Measurements from ENCODE around the gene ZNF318. TPM values are rescaled to one million over a fixed set of nuclear protein-coding genes. Genes with fewer than 3 reads are reported as not detected.

The ZNF318 gene
- polyA plus RNA-seq, 1 donor from 2014 or later = 11.7 TPM

DNA sequence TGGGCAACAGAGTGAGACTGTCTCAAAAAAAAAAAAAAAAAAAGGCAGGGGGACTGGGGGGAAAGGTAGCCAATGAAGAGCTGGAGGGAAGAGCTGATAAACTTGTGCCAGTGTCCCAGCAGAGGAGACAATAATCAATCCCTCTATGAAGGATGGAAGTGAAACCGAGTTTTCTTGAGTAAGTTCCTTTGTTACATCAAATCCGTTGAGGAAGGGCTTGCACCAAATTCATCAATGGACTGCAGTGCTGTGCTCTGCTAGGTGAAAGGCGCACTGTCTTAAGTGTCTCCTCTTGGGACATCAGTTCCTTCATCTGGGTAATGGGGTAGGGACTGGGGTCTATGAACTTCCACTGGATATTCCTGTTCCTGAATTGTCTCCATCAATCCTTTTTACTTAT is 57.8 kb downstream of the ZNF318 start:
- H3K9me2 ChIP-seq (ENCODE audit: insufficient read depth, low read length) = no peaks in the 10 kb centered on the region
- H3K4me2 ChIP-seq (ENCODE audit: low read length) = no peak overlapping the region
- peaks cover 12% of the 10 kb centered on the region for H3K27me3 ChIP-seq (ENCODE audit: insufficient read depth, low read depth, low read length)
- H3K27ac ChIP-seq (ENCODE audit: low read length) = no peak overlapping the region
- no peak overlapping the region for H3K4me3 ChIP-seq (ENCODE audit: low read length)
- no peaks in the 10 kb centered on the region for H4K20me1 ChIP-seq (ENCODE audit: insufficient read depth)
- H3K9me3 ChIP-seq (ENCODE audit: low read length) = no peaks in the 10 kb centered on the region
- no peak overlapping the region for H2AFZ ChIP-seq (ENCODE audit: low read depth, low read length)
- no peak for TF ChIP-seq EZH2 (IDR thresholded peaks at IDR 0.05; ENCODE audit: borderline replicate concordance, insufficient read depth, low read length, poor library complexity, severe bottlenecking)
- H3K9ac ChIP-seq (ENCODE audit: low read length) = no peak overlapping the region
- H3F3A ChIP-seq (ENCODE audit: insufficient read depth, low read length, poor library complexity, severe bottlenecking) = no peaks in the 10 kb centered on the region
- no peaks in the 10 kb centered on the region for H3K36me3 ChIP-seq (ENCODE audit: insufficient read depth, low read length)
- H3K79me2 ChIP-seq (replicated peaks; ENCODE audit: insufficient read depth, low read length) = no peaks in the 10 kb centered on the region

DNA sequence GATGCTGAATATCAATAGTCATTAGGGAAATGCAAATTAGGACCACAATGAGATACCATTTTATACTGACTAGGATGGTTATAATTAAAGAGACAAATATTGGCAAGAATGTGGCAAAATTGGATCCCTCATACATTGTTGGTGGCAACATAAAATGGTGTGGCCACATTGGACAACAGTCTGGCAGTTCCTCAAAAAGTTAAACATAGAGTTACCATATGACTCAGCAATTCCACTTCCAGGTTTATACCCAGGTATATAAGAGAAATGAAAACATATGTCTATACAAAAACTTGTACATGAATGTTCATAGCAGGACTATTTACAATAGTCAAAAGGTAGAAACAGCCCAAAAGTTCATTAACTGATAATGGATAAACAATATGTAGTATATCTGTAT is 58.8 kb downstream of the ZNF318 start:
- Histone ChIP-seq H3K4me2 (ENCODE audit: low read length) (no peak overlapping the region), H3F3A (ENCODE audit: insufficient read depth, low read length, poor library complexity, severe bottlenecking) (no peaks in the 10 kb centered on the region), H3K9me2 (ENCODE audit: insufficient read depth, low read length) (no peaks in the 10 kb centered on the region), H3K36me3 (ENCODE audit: insufficient read depth, low read length) (no peaks in the 10 kb centered on the region), H4K20me1 (ENCODE audit: insufficient read depth) (no peaks in the 10 kb centered on the region), H3K4me3 (ENCODE audit: low read length) (no peak overlapping the region), H2AFZ (ENCODE audit: low read depth, low read length) (no peak overlapping the region), H3K9ac (ENCODE audit: low read length) (no peak overlapping the region), H3K27me3 (ENCODE audit: insufficient read depth, low read depth, low read length) (peaks cover 12% of the 10 kb centered on the region), H3K27ac (ENCODE audit: low read length) (no peak overlapping the region), H3K9me3 (ENCODE audit: low read length) (no peaks in the 10 kb centered on the region), H3K79me2 (replicated peaks; ENCODE audit: insufficient read depth, low read length) (no peaks in the 10 kb centered on the region)
- no peak for TF ChIP-seq POLR2AphosphoS5 (IDR thresholded peaks at IDR 0.05)
- TF ChIP-seq, protein P1, sequence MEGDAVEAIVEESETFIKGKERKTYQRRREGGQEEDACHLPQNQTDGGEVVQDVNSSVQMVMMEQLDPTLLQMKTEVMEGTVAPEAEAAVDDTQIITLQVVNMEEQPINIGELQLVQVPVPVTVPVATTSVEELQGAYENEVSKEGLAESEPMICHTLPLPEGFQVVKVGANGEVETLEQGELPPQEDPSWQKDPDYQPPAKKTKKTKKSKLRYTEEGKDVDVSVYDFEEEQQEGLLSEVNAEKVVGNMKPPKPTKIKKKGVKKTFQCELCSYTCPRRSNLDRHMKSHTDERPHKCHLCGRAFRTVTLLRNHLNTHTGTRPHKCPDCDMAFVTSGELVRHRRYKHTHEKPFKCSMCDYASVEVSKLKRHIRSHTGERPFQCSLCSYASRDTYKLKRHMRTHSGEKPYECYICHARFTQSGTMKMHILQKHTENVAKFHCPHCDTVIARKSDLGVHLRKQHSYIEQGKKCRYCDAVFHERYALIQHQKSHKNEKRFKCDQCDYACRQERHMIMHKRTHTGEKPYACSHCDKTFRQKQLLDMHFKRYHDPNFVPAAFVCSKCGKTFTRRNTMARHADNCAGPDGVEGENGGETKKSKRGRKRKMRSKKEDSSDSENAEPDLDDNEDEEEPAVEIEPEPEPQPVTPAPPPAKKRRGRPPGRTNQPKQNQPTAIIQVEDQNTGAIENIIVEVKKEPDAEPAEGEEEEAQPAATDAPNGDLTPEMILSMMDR (IDR thresholded peaks at IDR 0.05; ENCODE audit: poor library complexity, severe bottlenecking) = no peak
- TF ChIP-seq EZH2 (IDR thresholded peaks at IDR 0.05; ENCODE audit: borderline replicate concordance, insufficient read depth, low read length, poor library complexity, severe bottlenecking) = no peak
- no peak for TF ChIP-seq MXI1 (conservative IDR thresholded peaks at IDR 0.05; ENCODE audit: poor library complexity, severe bottlenecking)
- TF ChIP-seq EP300 (conservative IDR thresholded peaks at IDR 0.05; ENCODE audit: poor library complexity, severe bottlenecking) = no peak
- TF ChIP-seq TAF1 (IDR thresholded peaks at IDR 0.05; ENCODE audit: low read depth) = no peak
- TF ChIP-seq RAD21 (conservative IDR thresholded peaks at IDR 0.05) = no peak
- TF ChIP-seq, protein P2, sequence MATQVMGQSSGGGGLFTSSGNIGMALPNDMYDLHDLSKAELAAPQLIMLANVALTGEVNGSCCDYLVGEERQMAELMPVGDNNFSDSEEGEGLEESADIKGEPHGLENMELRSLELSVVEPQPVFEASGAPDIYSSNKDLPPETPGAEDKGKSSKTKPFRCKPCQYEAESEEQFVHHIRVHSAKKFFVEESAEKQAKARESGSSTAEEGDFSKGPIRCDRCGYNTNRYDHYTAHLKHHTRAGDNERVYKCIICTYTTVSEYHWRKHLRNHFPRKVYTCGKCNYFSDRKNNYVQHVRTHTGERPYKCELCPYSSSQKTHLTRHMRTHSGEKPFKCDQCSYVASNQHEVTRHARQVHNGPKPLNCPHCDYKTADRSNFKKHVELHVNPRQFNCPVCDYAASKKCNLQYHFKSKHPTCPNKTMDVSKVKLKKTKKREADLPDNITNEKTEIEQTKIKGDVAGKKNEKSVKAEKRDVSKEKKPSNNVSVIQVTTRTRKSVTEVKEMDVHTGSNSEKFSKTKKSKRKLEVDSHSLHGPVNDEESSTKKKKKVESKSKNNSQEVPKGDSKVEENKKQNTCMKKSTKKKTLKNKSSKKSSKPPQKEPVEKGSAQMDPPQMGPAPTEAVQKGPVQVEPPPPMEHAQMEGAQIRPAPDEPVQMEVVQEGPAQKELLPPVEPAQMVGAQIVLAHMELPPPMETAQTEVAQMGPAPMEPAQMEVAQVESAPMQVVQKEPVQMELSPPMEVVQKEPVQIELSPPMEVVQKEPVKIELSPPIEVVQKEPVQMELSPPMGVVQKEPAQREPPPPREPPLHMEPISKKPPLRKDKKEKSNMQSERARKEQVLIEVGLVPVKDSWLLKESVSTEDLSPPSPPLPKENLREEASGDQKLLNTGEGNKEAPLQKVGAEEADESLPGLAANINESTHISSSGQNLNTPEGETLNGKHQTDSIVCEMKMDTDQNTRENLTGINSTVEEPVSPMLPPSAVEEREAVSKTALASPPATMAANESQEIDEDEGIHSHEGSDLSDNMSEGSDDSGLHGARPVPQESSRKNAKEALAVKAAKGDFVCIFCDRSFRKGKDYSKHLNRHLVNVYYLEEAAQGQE (IDR thresholded peaks at IDR 0.05; ENCODE audit: borderline replicate concordance) = no peak
- no peak for TF ChIP-seq SMC3 (conservative IDR thresholded peaks at IDR 0.05; ENCODE audit: poor library complexity)

DNA sequence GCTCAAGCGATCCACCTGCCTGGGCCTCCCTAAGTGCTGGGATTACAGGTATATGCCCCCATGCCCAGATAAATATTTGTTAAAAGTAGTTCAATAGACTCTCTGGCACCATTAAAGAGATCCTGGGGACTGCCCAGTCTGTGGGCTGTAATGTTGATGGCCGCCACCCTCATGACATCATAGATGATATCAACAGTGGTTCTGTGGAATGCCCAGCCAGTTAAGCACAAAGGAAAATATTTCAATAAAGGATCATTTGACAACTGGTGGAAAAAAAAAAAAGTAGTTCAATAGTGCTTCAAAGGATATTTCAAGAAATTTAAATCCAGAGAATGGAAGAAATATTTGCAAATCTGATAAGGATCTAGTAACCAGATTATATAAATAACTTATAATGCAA is 59.3 kb downstream of the ZNF318 start:
- Histone ChIP-seq H3K36me3 (ENCODE audit: insufficient read depth, low read length) (no peaks in the 10 kb centered on the region), H3K4me3 (ENCODE audit: low read length) (no peak overlapping the region), H3K9ac (ENCODE audit: low read length) (no peak overlapping the region), H3K9me3 (ENCODE audit: low read length) (no peaks in the 10 kb centered on the region), H3K9me2 (ENCODE audit: insufficient read depth, low read length) (no peaks in the 10 kb centered on the region), H3K4me2 (ENCODE audit: low read length) (no peak overlapping the region), H3K27me3 (ENCODE audit: insufficient read depth, low read depth, low read length) (peaks cover 12% of the 10 kb centered on the region), H2AFZ (ENCODE audit: low read depth, low read length) (no peak overlapping the region), H4K20me1 (ENCODE audit: insufficient read depth) (no peaks in the 10 kb centered on the region), H3K79me2 (replicated peaks; ENCODE audit: insufficient read depth, low read length) (no peaks in the 10 kb centered on the region), H3K27ac (ENCODE audit: low read length) (no peak overlapping the region), H3F3A (ENCODE audit: insufficient read depth, low read length, poor library complexity, severe bottlenecking) (no peaks in the 10 kb centered on the region)
- TF ChIP-seq POLR2AphosphoS5 (IDR thresholded peaks at IDR 0.05) = no peak
- no peak for TF ChIP-seq TAF1 (IDR thresholded peaks at IDR 0.05; ENCODE audit: low read depth)
- TF ChIP-seq MXI1 (conservative IDR thresholded peaks at IDR 0.05; ENCODE audit: poor library complexity, severe bottlenecking) = no peak
- no peak for TF ChIP-seq EP300 (conservative IDR thresholded peaks at IDR 0.05; ENCODE audit: poor library complexity, severe bottlenecking)
- TF ChIP-seq RAD21 (conservative IDR thresholded peaks at IDR 0.05) = no peak
- TF ChIP-seq EZH2 (IDR thresholded peaks at IDR 0.05; ENCODE audit: borderline replicate concordance, insufficient read depth, low read length, poor library complexity, severe bottlenecking) = no peak

Data from neural cell (in vitro differentiated cells).